H9 (cell line): Measurements from ENCODE around the gene FAM3D. TPM values are rescaled to one million over a fixed set of nuclear protein-coding genes. Genes with fewer than 3 reads are reported as not detected.

Experiments used
- DNase-seq: peaks from one replicate; pipeline ENCODE4 v3.0.0-alpha.2; 2017
- H2AFZ ChIP-seq: one replicate; pipeline ENCODE4 v1.6.1; 2013; ENCODE audit warnings: mild to moderate bottlenecking, low read length, control low read depth, moderate library complexity
- H2AK5ac ChIP-seq: 2 replicates; pipeline ENCODE4 v1.6.1; 2013; ENCODE audit warnings: low read length, control low read depth, mixed read lengths; ENCODE audit not compliant: insufficient read length
- H2BK120ac ChIP-seq: one replicate; pipeline ENCODE4 v1.6.1; 2013; ENCODE audit warnings: low read depth, mild to moderate bottlenecking, low read length, control low read depth, inconsistent platforms; ENCODE audit not compliant: poor library complexity, severe bottlenecking
- H2BK12ac ChIP-seq: 2 replicates; pipeline ENCODE4 v1.6.1; 2013; ENCODE audit warnings: low read length, control low read depth, mixed read lengths, low read depth; ENCODE audit not compliant: insufficient read length
- H2BK15ac ChIP-seq: 2 replicates; pipeline ENCODE4 v1.6.1; 2013; ENCODE audit warnings: low read depth, low read length, control low read depth
- H2BK20ac ChIP-seq: one replicate; pipeline ENCODE4 v1.6.1; 2013; ENCODE audit warnings: low read depth, mild to moderate bottlenecking, low read length, control low read depth, inconsistent platforms; ENCODE audit not compliant: poor library complexity, severe bottlenecking
- H2BK5ac ChIP-seq: 2 replicates; pipeline ENCODE4 v1.6.1; 2013; ENCODE audit warnings: low read length, control low read depth, mixed read lengths; ENCODE audit not compliant: insufficient read length
- H3K14ac ChIP-seq: 2 replicates; pipeline ENCODE4 v1.6.1; 2013; ENCODE audit warnings: low read length, control low read depth; ENCODE audit not compliant: insufficient read depth
- H3K18ac ChIP-seq: 2 replicates; pipeline ENCODE4 v1.6.1; 2013; ENCODE audit warnings: low read depth, mild to moderate bottlenecking, mixed read lengths, low read length, control low read depth; ENCODE audit not compliant: insufficient read length
- H3K23ac ChIP-seq: 2 replicates; pipeline ENCODE4 v1.6.1; 2013; ENCODE audit warnings: low read length, control low read depth, mixed read lengths, low read depth; ENCODE audit not compliant: insufficient read length
- H3K23me2 ChIP-seq: 2 replicates; pipeline ENCODE4 v1.6.1; 2013; ENCODE audit warnings: low read depth, mild to moderate bottlenecking, mixed read lengths, low read length, control low read depth; ENCODE audit not compliant: insufficient read length, poor library complexity, severe bottlenecking
- H3K27ac ChIP-seq: 2 replicates; pipeline ENCODE4 v1.5.1; 2013; ENCODE audit warnings: low read length, control low read depth, mixed read lengths, low read depth; ENCODE audit not compliant: insufficient read length
- H3K27me3 ChIP-seq: 2 replicates; pipeline ENCODE4 v1.6.1; 2013; ENCODE audit warnings: low read length, control low read depth, inconsistent platforms; ENCODE audit not compliant: insufficient read depth
- H3K4ac ChIP-seq: 2 replicates; pipeline ENCODE4 v1.6.1; 2013; ENCODE audit warnings: low read depth, mild to moderate bottlenecking, control low read depth, inconsistent platforms, low read length, moderate library complexity
- H3K4me1 ChIP-seq: 2 replicates; pipeline ENCODE4 v1.6.1; 2013; ENCODE audit warnings: low read length, control low read depth, inconsistent platforms; ENCODE audit not compliant: insufficient read depth
- H3K4me2 ChIP-seq: 2 replicates; pipeline ENCODE4 v1.6.1; 2013; ENCODE audit warnings: low read length, control low read depth, mixed read lengths; ENCODE audit not compliant: insufficient read length, insufficient read depth
- H3K56ac ChIP-seq: 2 replicates; pipeline ENCODE4 v1.6.1; 2013; ENCODE audit warnings: low read depth, mild to moderate bottlenecking, mixed read lengths, low read length, control low read depth; ENCODE audit not compliant: insufficient read length
- H3K79me1 ChIP-seq: 2 replicates; pipeline ENCODE4 v1.6.1; 2013; ENCODE audit warnings: low read depth, mild to moderate bottlenecking, moderate library complexity, low read length, control low read depth, inconsistent platforms; ENCODE audit not compliant: insufficient read depth, poor library complexity, severe bottlenecking
- H3K79me2 ChIP-seq: 2 replicates; pipeline ENCODE4 v1.6.1; 2013; ENCODE audit warnings: low read length, control low read depth, inconsistent platforms; ENCODE audit not compliant: insufficient read depth
- H3K9ac ChIP-seq: 2 replicates; pipeline ENCODE4 v1.6.1; 2013; ENCODE audit warnings: low read length, control low read depth, mixed read lengths; ENCODE audit not compliant: insufficient read length; ENCODE audit errors: extremely low read depth
- H3K9me3 ChIP-seq: one replicate; pipeline ENCODE4 v1.6.1; 2013; ENCODE audit warnings: low read depth, low read length, inconsistent platforms; ENCODE audit not compliant: control insufficient read depth
- H3T11ph ChIP-seq: one replicate; pipeline ENCODE4 v1.6.1; 2013; ENCODE audit warnings: mild to moderate bottlenecking, low read length, control low read depth, inconsistent platforms
- H4K20me1 ChIP-seq: one replicate; pipeline ENCODE4 v1.6.1; 2013; ENCODE audit not compliant: control insufficient read depth, insufficient read length, insufficient read depth
- H4K5ac ChIP-seq: 2 replicates; pipeline ENCODE4 v1.6.1; 2013; ENCODE audit warnings: low read depth, mild to moderate bottlenecking, mixed read lengths, low read length, control low read depth; ENCODE audit not compliant: insufficient read length
- H4K8ac ChIP-seq: replicated peaks from 2 replicates; pipeline ENCODE4 v1.6.1; 2013; ENCODE audit warnings: low read length, control low read depth, mixed read lengths, low read depth; ENCODE audit not compliant: insufficient read length
- H4K91ac ChIP-seq: 2 replicates; pipeline ENCODE4 v1.6.1; 2013; ENCODE audit warnings: low read depth, mild to moderate bottlenecking, moderate library complexity, mixed read lengths, low read length, control low read depth; ENCODE audit not compliant: insufficient read length
- H3K27ac Mint-ChIP-seq, 3 experiments: 2 replicates in 2 of 3; 3 replicates in 1 of 3; pipeline ENCODE4 v1.8.0; 2020 to 2021; ENCODE audit warnings: mixed read lengths in 3 of 3, mild to moderate bottlenecking in 1 of 3, moderate library complexity in 1 of 3
- H3K27me3 Mint-ChIP-seq: 2 replicates; pipeline ENCODE4 v1.8.0; 2021; ENCODE audit warnings: low read depth, mild to moderate bottlenecking, moderate library complexity, mixed read lengths
- H3K36me3 Mint-ChIP-seq, 3 experiments: 2 replicates in 2 of 3; 3 replicates in 1 of 3; pipeline ENCODE4 v1.8.0; 2020 to 2021; ENCODE audit warnings: low read depth in 3 of 3, mixed read lengths in 3 of 3; ENCODE audit not compliant: insufficient read depth in 1 of 3
- H3K4me1 Mint-ChIP-seq, 2 experiments: 2 replicates each; pipeline ENCODE4 v1.8.0; 2020; ENCODE audit warnings: mixed read lengths in 2 of 2
- H3K4me3 Mint-ChIP-seq, 2 experiments: 2 replicates in 1 of 2; 3 replicates in 1 of 2; pipeline ENCODE4 v1.8.0; 2020 to 2021; ENCODE audit warnings: mild to moderate bottlenecking in 2 of 2, mixed read lengths in 2 of 2, moderate library complexity in 1 of 2
- H3K9me3 Mint-ChIP-seq, 2 experiments: 2 replicates in 1 of 2; 3 replicates in 1 of 2; pipeline ENCODE4 v1.8.0; 2020; ENCODE audit warnings: mild to moderate bottlenecking in 2 of 2, mixed read lengths in 2 of 2, moderate library complexity in 1 of 2
- CTCF ChIP-seq: fragments of 200-600 bp; sonication (generic); conservative IDR thresholded peaks from 3 replicates; pipeline ENCODE4 v1.8.0; 2021; ENCODE audit warnings: antibody characterized with exemption, mild to moderate bottlenecking
- WGBS: extraction: QIAGEN DNeasy Blood & Tissue Kit; methylation state at CpG from one replicate; pipeline ENCODE4 v1.1.7; 2013; ENCODE audit warnings: missing lambda C conversion rate, low lambda C conversion rate, mixed read lengths; ENCODE audit not compliant: insufficient read length; ENCODE audit errors: extremely low coverage; 5-methylcytosine and 5-hydroxymethylcytosine counted together
- total RNA-seq: library from RNA; stranded (reverse); gene quantifications from 2 replicates; pipeline ENCODE4 v1.2.1, GENCODE V29; 2021

FAM3D gene
- total RNA-seq, 1 experiment from 2014 or later = not detected

GRCh38 chr3:58708116-58708791 is 41.7 kb upstream of the FAM3D start:
- H3K4me1 Mint-ChIP-seq = no peaks in the 10 kb centered on the region
- Histone ChIP-seq H3K23me2 (no peaks in the 10 kb centered on the region), H2BK20ac (no peak overlapping the region), H3K4ac (no peak overlapping the region), H3K9ac (no peak overlapping the region), H2BK5ac (no peak overlapping the region), H3K56ac (no peak overlapping the region), H4K5ac (no peak overlapping the region), H3K18ac (no peak overlapping the region), H3K9me3 (no peaks in the 10 kb centered on the region), H2BK12ac (no peak overlapping the region), H3K4me2 (no peak overlapping the region), H3K79me1 (no peaks in the 10 kb centered on the region), H3K23ac (no peak overlapping the region), H3T11ph (no peak overlapping the region), H2BK120ac (no peak overlapping the region), H3K27ac (no peak overlapping the region), H3K14ac (no peak overlapping the region), H3K79me2 (no peaks in the 10 kb centered on the region), H2BK15ac (no peak overlapping the region), H3K27me3 (no peaks in the 10 kb centered on the region), H4K91ac (no peak overlapping the region), H4K20me1 (no peaks in the 10 kb centered on the region), H2AK5ac (no peak overlapping the region), H4K8ac (no peak overlapping the region), H2AFZ (no peak overlapping the region), H3K4me1 (no peaks in the 10 kb centered on the region)
- H3K27ac Mint-ChIP-seq = no peak overlapping the region
- H3K36me3 Mint-ChIP-seq = no peaks in the 10 kb centered on the region; a peak in 2 of 7 replicates
- TF ChIP-seq CTCF = no peak
- no peak overlapping the region for H3K4me3 Mint-ChIP-seq
- peaks cover 0 to 3% of the 10 kb centered on the region in 2 experiments; a peak in 3 of 5 replicates for H3K9me3 Mint-ChIP-seq
- H3K27me3 Mint-ChIP-seq = peaks cover 3% of the 10 kb centered on the region; the same call in 1 of the 2 replicates
- no peak for DNase-seq
- WGBS = no CpG with 5 or more reads among the region's 3 CpGs
